Progenitor cell of endocrine pancreas (in vitro differentiated cells): Measurements from ENCODE around the gene CELF1. TPM values are rescaled to one million over a fixed set of nuclear protein-coding genes. Genes with fewer than 3 reads are reported as not detected.

Source experiments
- DNase-seq: peaks from one replicate; pipeline ENCODE4 v3.0.0; 2021; ENCODE audit warnings: low spot score; ENCODE audit not compliant: unreplicated experiment
- H3K27ac Mint-ChIP-seq: 2 replicates; pipeline ENCODE4 v1.8.0; 2021; ENCODE audit warnings: mild to moderate bottlenecking, moderate library complexity, mixed read lengths
- H3K27me3 Mint-ChIP-seq: 2 replicates; pipeline ENCODE4 v1.8.0; 2021; ENCODE audit warnings: mixed read lengths
- H3K36me3 Mint-ChIP-seq: 2 replicates; pipeline ENCODE4 v1.8.0; 2022; ENCODE audit warnings: mixed read lengths; ENCODE audit not compliant: insufficient read depth
- H3K4me1 Mint-ChIP-seq: 2 replicates; pipeline ENCODE4 v1.8.0; 2021; ENCODE audit warnings: low read depth, mixed read lengths
- H3K4me3 Mint-ChIP-seq: 2 replicates; pipeline ENCODE4 v1.8.0; 2021; ENCODE audit warnings: low read depth, mild to moderate bottlenecking, moderate library complexity, mixed read lengths
- H3K9me3 Mint-ChIP-seq: 2 replicates; pipeline ENCODE4 v1.8.0; 2021; ENCODE audit warnings: low read depth, mixed read lengths
- CTCF ChIP-seq: fragments of 200-600 bp; sonication (generic); IDR thresholded peaks from one replicate; pipeline ENCODE4 v1.5.0; 2021; ENCODE audit warnings: antibody characterized with exemption, mild to moderate bottlenecking; ENCODE audit not compliant: unreplicated experiment
- total RNA-seq: library from RNA; stranded (reverse); gene quantifications from 2 replicates; pipeline ENCODE4 v1.2.1, GENCODE V29; 2021

CELF1 gene
- total RNA-seq, 1 donor from 2014 or later, result 161 TPM

GRCh38 chr11:47589584-47589976 lies 36.6 kb upstream of the CELF1 start:
- no peak overlapping the region for H3K27ac Mint-ChIP-seq
- peaks cover 8% of the 10 kb centered on the region for H3K4me1 Mint-ChIP-seq
- H3K4me3 Mint-ChIP-seq, result no peak overlapping the region
- peaks cover 26% of the 10 kb centered on the region for H3K27me3 Mint-ChIP-seq
- no peaks in the 10 kb centered on the region for H3K36me3 Mint-ChIP-seq
- no peaks in the 10 kb centered on the region for H3K9me3 Mint-ChIP-seq
- no peak for TF ChIP-seq CTCF
- DNase-seq, result no peak

- H3K36me3 Mint-ChIP-seq, result peaks cover 2% of the 10 kb centered on the region
- H3K4me3 Mint-ChIP-seq, result no peak overlapping the region
- peaks cover 5% of the 10 kb centered on the region for H3K4me1 Mint-ChIP-seq
- no peak for TF ChIP-seq CTCF
- peaks cover 23% of the 10 kb centered on the region for H3K27me3 Mint-ChIP-seq
- no peak for DNase-seq
- H3K9me3 Mint-ChIP-seq, result no peaks in the 10 kb centered on the region
- no peak overlapping the region for H3K27ac Mint-ChIP-seq
Measured at GRCh38 chr11:47589118-47589517, 36.2 kb upstream of the CELF1 start.

GRCh38 chr11:47587723-47588326 lies 34.9 kb upstream of the CELF1 start:
- no peak overlapping the region for H3K27ac Mint-ChIP-seq
- H3K27me3 Mint-ChIP-seq, result peaks cover 12% of the 10 kb centered on the region
- peaks cover 7% of the 10 kb centered on the region for H3K36me3 Mint-ChIP-seq
- TF ChIP-seq CTCF, result no peak
- no peak overlapping the region for H3K4me3 Mint-ChIP-seq
- H3K4me1 Mint-ChIP-seq, result no peaks in the 10 kb centered on the region
- H3K9me3 Mint-ChIP-seq, result no peaks in the 10 kb centered on the region
- DNase-seq, result no peak

GRCh38 chr11:47587039-47587716 lies 34.2 kb upstream of the CELF1 start:
- no peak overlapping the region for H3K27ac Mint-ChIP-seq
- H3K4me1 Mint-ChIP-seq, result no peaks in the 10 kb centered on the region
- H3K9me3 Mint-ChIP-seq, result no peaks in the 10 kb centered on the region
- TF ChIP-seq CTCF, result no peak
- H3K36me3 Mint-ChIP-seq, result peaks cover 10% of the 10 kb centered on the region
- DNase-seq, result no peak
- H3K4me3 Mint-ChIP-seq, result no peak overlapping the region
- H3K27me3 Mint-ChIP-seq, result peaks cover 5% of the 10 kb centered on the region

GRCh38 chr11:47586098-47586855 lies 33.3 kb upstream of the CELF1 start, which contains the start of gene FAM180B:
Gene FAM180B, plus strand, starts transcription at chr11:47586678. Its CDS starts 91 bp downstream, at chr11:47586769.
- H3K4me3 Mint-ChIP-seq, result no peak within 1 kb of the TSS
- H3K9me3 Mint-ChIP-seq, result no peaks in the 10 kb centered on the region
- no peak within 1 kb of the TSS for H3K27ac Mint-ChIP-seq
- H3K4me1 Mint-ChIP-seq, result no peaks in the 10 kb centered on the region
- H3K36me3 Mint-ChIP-seq, result peaks cover 12% of the 10 kb centered on the region
- no peak for DNase-seq
- no peaks in the 10 kb centered on the region for H3K27me3 Mint-ChIP-seq
- TF ChIP-seq CTCF, result no peak
